Measurements from ENCODE around the gene BMX.

DNA sequence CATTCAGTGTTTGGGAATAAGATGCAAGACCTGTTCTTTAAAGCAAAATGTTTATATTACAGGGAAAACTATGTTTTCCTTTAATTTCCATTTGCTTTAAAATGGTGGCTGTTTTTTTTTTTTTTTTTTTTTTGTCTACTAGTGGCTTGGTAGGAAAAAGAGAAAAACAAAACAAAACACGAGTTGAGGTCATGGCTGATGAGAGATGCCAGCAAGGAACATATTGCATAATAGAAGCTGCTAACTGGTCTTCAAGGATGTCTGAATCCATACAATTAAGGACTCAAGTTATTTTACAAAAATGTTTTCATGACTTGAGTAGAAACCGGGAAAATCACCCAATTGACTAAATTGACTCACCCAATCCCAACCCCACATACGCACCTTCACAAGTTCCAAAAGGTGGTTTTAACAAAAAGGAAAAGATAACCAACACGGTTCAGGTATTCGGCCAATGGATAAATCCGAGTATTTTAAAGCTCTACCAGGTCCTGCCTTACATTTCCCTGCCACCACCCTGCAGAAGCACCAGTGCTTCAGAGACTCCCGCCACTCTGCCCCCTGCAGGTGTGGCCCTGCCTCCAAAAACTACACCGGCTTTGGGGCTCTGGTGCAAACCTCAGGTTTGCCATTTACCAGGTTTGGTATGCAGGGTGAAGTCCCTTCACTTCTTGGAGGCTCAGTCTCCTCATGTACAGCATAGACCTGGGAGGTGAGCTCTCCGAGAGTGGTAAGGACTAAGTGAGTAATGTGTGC, 34.5 kb upstream of the BMX start:
- TF ChIP-seq POLR2A (IDR thresholded peaks at IDR 0.05; ENCODE audit: low read depth, low read length) = no peak
- TF ChIP-seq POLR2AphosphoS5 (IDR thresholded peaks at IDR 0.05; ENCODE audit: low read depth, low read length) = no peak
- no peak for TF ChIP-seq TAF1 (IDR thresholded peaks at IDR 0.05; ENCODE audit: borderline replicate concordance, low read depth, low read length)
